Measurements from ENCODE around the gene RFPL4A. TPM values are rescaled to one million over a fixed set of nuclear protein-coding genes. Genes with fewer than 3 reads are reported as not detected.
"Not testable (repeated sequence)": the region's sequence is repeated elsewhere in the genome, so short reads cannot be mapped to it uniquely, and the experiment has no call there.

Gene RFPL4A
- not detected in 2 replicates for total RNA-seq
- polyA plus RNA-seq: not detected in 2 replicates
- polyA plus RNA-seq (2012): not detected in 2 replicates
- not detected in 2 replicates for polyA minus RNA-seq (ENCODE audit: low replicate concordance)

DNA sequence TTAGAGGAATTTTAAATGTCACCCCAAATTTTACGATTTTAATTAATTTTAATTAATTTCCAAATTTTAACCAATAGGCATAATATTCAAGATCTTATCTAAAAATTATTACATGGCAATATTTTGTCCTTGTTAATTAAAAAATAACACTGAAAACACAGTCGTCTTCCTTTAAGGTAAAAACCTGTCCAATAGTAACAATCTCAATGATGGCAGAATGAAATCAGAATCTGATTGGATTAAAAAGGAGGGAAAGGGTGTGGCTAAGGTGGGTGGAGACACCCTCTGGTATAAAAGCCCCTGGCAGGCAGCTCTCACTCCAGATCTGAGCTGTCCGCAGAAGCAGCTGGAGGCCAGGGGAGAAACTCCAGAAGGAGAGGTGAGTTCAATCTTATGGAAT lies at the start of gene RFPL4A:
TSS of gene RFPL4A (plus strand) at position 301 of the 400 bp plus-strand sequence. CDS start 2,704 bp downstream, outside the sequence.
- H3K4me2 ChIP-seq (ENCODE audit: extremely low read depth, insufficient read depth, low read length); H3K79me2 ChIP-seq (ENCODE audit: control insufficient read depth, insufficient read depth, low read length); H3K9me3 ChIP-seq (ENCODE audit: control insufficient read depth, insufficient read depth, low read depth, low read length); H3K9ac ChIP-seq (ENCODE audit: insufficient read depth, low read length); H3K27me3 ChIP-seq (ENCODE audit: control insufficient read depth, insufficient read depth, low read length); H3K27ac ChIP-seq (ENCODE audit: insufficient read depth, low read length); H2AFZ ChIP-seq (ENCODE audit: low read length); DNase-seq (ENCODE audit: low read depth in 2 of 2); H3K4me1 ChIP-seq (ENCODE audit: control insufficient read depth, extremely low read depth, insufficient read depth, low read length); H4K20me1 ChIP-seq (ENCODE audit: control insufficient read depth, extremely low read depth, insufficient read depth, low read length); H3K4me3 ChIP-seq (replicated peaks in 1 of 4; ENCODE audit: control extremely low read depth in 1 of 4, insufficient read depth in 1 of 4, low read depth in 3 of 4, low read length in 4 of 4); H3K36me3 ChIP-seq (ENCODE audit: control insufficient read depth, insufficient read depth, low read length): not testable (repeated sequence)

DNA sequence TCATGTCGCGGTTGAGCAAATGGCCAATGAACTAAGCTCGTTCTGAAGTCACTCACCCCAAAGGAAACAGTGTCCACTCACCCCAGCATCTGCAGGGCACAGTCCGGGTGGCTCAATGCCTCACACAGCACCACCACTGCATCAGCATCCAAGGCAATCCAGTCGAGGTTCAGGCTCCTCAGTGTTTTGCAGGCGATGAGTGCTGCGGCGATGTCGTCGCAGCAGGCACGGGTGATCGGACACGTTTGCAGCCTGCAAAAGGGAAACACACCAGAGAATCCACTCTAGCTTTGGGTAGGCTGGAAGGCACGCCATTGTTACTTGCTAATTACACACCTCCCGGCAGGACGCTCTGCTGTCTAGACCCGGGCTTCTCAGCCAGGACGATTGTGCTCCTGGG lies 47.2 kb upstream of the RFPL4A start:
- Histone ChIP-seq H3K9ac (ENCODE audit: insufficient read depth, low read length) (no peak overlapping the region), H3K4me1 (ENCODE audit: control insufficient read depth, extremely low read depth, insufficient read depth, low read length) (no peaks in the 10 kb centered on the region), H2AFZ (ENCODE audit: low read length) (no peak overlapping the region), H3K27ac (ENCODE audit: insufficient read depth, low read length) (no peak overlapping the region), H3K4me3 (replicated peaks in 1 of 4; ENCODE audit: control extremely low read depth in 1 of 4, insufficient read depth in 1 of 4, low read depth in 3 of 4, low read length in 4 of 4) (no peak overlapping the region), H4K20me1 (ENCODE audit: control insufficient read depth, extremely low read depth, insufficient read depth, low read length) (no peaks in the 10 kb centered on the region), H3K9me3 (ENCODE audit: control insufficient read depth, insufficient read depth, low read depth, low read length) (no peaks in the 10 kb centered on the region), H3K4me2 (ENCODE audit: extremely low read depth, insufficient read depth, low read length) (no peak overlapping the region), H3K36me3 (ENCODE audit: control insufficient read depth, insufficient read depth, low read length) (no peaks in the 10 kb centered on the region), H3K79me2 (ENCODE audit: control insufficient read depth, insufficient read depth, low read length) (no peaks in the 10 kb centered on the region), H3K27me3 (ENCODE audit: control insufficient read depth, insufficient read depth, low read length) (no peaks in the 10 kb centered on the region)
- TF ChIP-seq, protein P1, sequence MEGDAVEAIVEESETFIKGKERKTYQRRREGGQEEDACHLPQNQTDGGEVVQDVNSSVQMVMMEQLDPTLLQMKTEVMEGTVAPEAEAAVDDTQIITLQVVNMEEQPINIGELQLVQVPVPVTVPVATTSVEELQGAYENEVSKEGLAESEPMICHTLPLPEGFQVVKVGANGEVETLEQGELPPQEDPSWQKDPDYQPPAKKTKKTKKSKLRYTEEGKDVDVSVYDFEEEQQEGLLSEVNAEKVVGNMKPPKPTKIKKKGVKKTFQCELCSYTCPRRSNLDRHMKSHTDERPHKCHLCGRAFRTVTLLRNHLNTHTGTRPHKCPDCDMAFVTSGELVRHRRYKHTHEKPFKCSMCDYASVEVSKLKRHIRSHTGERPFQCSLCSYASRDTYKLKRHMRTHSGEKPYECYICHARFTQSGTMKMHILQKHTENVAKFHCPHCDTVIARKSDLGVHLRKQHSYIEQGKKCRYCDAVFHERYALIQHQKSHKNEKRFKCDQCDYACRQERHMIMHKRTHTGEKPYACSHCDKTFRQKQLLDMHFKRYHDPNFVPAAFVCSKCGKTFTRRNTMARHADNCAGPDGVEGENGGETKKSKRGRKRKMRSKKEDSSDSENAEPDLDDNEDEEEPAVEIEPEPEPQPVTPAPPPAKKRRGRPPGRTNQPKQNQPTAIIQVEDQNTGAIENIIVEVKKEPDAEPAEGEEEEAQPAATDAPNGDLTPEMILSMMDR (conservative IDR thresholded peaks at IDR 0.05 in 1 of 2, IDR thresholded peaks at IDR 0.05 in 1 of 2; ENCODE audit: low read depth in 1 of 2, low read length in 2 of 2): no peak
- TF ChIP-seq EZH2 (IDR thresholded peaks at IDR 0.05; ENCODE audit: low read length, missing control alignments): no peak
- no peak for DNase-seq (ENCODE audit: low read depth in 2 of 2)

DNA sequence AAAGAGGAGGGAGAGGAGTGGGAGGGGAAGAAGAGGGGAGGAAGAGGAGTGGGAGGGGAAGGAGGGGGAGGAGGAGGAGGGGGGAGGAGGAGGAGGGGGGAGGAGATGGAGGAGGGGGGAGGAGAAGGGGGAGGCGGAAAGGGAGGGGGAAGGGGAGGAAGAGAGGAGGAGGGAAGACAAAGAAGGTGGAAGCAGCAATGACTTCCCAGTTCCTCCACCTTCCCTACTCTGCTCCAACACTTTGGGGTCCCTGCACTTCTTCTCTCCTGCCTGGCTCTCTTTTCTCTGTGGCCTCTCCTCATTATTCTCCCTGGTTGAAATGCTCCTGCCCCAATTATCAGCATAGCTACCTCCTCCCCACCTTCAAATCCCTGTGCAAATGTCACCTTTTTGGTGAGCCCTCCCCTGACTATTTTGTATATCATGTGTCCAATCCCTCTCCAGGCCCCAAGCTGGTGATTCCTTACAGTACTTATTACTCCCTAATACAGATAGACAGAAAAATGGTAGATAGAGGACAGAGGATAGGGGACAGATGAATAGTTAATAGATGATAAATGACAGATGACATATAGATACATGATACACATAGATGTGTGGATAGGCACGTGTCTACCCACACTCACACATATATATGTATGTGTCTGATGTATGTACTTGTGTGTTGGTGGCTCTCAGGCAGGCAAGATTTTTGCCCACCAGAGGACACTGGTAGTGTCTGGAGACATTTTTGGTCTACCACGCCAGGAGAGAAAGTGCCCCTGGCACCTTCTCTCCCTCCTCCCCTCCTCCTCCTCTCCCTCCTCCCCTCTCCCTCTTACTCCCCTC lies 45.9 kb upstream of the RFPL4A start:
- Histone ChIP-seq H2AFZ (ENCODE audit: low read length) (no peak overlapping the region), H3K27ac (ENCODE audit: insufficient read depth, low read length) (no peak overlapping the region), H3K4me2 (ENCODE audit: extremely low read depth, insufficient read depth, low read length) (no peak overlapping the region), H3K9ac (ENCODE audit: insufficient read depth, low read length) (no peak overlapping the region), H3K9me3 (ENCODE audit: control insufficient read depth, insufficient read depth, low read depth, low read length) (no peaks in the 10 kb centered on the region), H3K4me3 (replicated peaks in 1 of 4; ENCODE audit: control extremely low read depth in 1 of 4, insufficient read depth in 1 of 4, low read depth in 3 of 4, low read length in 4 of 4) (no peak overlapping the region), H3K79me2 (ENCODE audit: control insufficient read depth, insufficient read depth, low read length) (no peaks in the 10 kb centered on the region), H3K36me3 (ENCODE audit: control insufficient read depth, insufficient read depth, low read length) (no peaks in the 10 kb centered on the region), H4K20me1 (ENCODE audit: control insufficient read depth, extremely low read depth, insufficient read depth, low read length) (no peaks in the 10 kb centered on the region), H3K27me3 (ENCODE audit: control insufficient read depth, insufficient read depth, low read length) (no peaks in the 10 kb centered on the region), H3K4me1 (ENCODE audit: control insufficient read depth, extremely low read depth, insufficient read depth, low read length) (no peaks in the 10 kb centered on the region)
- DNase-seq (ENCODE audit: low read depth in 2 of 2): no peak
- no peak for TF ChIP-seq EZH2 (IDR thresholded peaks at IDR 0.05; ENCODE audit: low read length, missing control alignments)
- TF ChIP-seq, protein P1 (conservative IDR thresholded peaks at IDR 0.05 in 1 of 2, IDR thresholded peaks at IDR 0.05 in 1 of 2; ENCODE audit: low read depth in 1 of 2, low read length in 2 of 2): no peak
